Activated CD4-positive, alpha-beta memory T cell treated with anti-CD3 and anti-CD28 coated beads, Interleukin-2, amount 10 ng/mL, durations not matched to agents 7 days and 5 days (primary cell): ENCODE data around the gene DHRS13. TPM values are rescaled to one million over a fixed set of nuclear protein-coding genes. Genes with fewer than 3 reads are reported as not detected.
"Not testable (repeated sequence)": the region's sequence is repeated elsewhere in the genome, so short reads cannot be mapped to it uniquely, and the experiment has no call there.

Experiments used
- CTCF ChIA-PET: fragments of 350-600 bp; sonication (Branson Sonifier 250); formaldehyde crosslinking; loops from one replicate; lab custom pipeline; 2021; ENCODE audit warnings: antibody characterized with exemption, inconsistent platforms; lab: Charles Lee
- POLR2A ChIA-PET: fragments of 350-600 bp; sonication (Branson Sonifier 250); formaldehyde crosslinking; loops from one replicate; lab custom pipeline; 2021; ENCODE audit warnings: antibody characterized with exemption; lab: Charles Lee
- DNase-seq: peaks from one replicate; pipeline ENCODE4 v3.0.0-alpha.2; 2020
- H3K27ac Mint-ChIP-seq: one replicate; pipeline ENCODE4 v1.8.0; 2021; ENCODE audit warnings: mild to moderate bottlenecking, mixed read lengths
- H3K27me3 Mint-ChIP-seq: one replicate; pipeline ENCODE4 v1.8.0; 2021; ENCODE audit warnings: mixed read lengths
- H3K36me3 Mint-ChIP-seq: one replicate; pipeline ENCODE4 v1.8.0; 2021; ENCODE audit warnings: low read depth, mixed read lengths
- H3K4me1 Mint-ChIP-seq: one replicate; pipeline ENCODE4 v1.8.0; 2021; ENCODE audit warnings: mixed read lengths
- H3K4me3 Mint-ChIP-seq: one replicate; pipeline ENCODE4 v1.8.0; 2021; ENCODE audit warnings: mild to moderate bottlenecking, mixed read lengths
- H3K9me3 Mint-ChIP-seq: one replicate; pipeline ENCODE4 v1.8.0; 2021; ENCODE audit warnings: mixed read lengths
- total RNA-seq, 2 experiments: library from RNA; stranded (reverse); gene quantifications; one replicate each; pipeline ENCODE4 v1.2.3, GENCODE V29; 2021

Gene DHRS13
- total RNA-seq, 2 experiments from 2014 or later, result 25.2 to 25.7 TPM

- no peak overlapping the region for H3K4me3 Mint-ChIP-seq
- ChIA-PET POLR2A (interaction anchor here (2.2 kb wide), 1 partner anchor 14 kb away, joined by 6 read pairs; no protein-coding TSS in a partner anchor), CTCF (interaction anchor here (0.6 to 2.6 kb wide), 4 partner anchors 31 to 168 kb away, joined by 3 to 11 read pairs (median 6); no protein-coding TSS in a partner anchor)
- no peaks in the 10 kb centered on the region for H3K27me3 Mint-ChIP-seq
- no peak for DNase-seq
- no peak overlapping the region for H3K27ac Mint-ChIP-seq
- H3K9me3 Mint-ChIP-seq, result no peaks in the 10 kb centered on the region
- peaks cover 57% of the 10 kb centered on the region for H3K36me3 Mint-ChIP-seq
- peaks cover 17% of the 10 kb centered on the region for H3K4me1 Mint-ChIP-seq
Measured at GRCh38 chr17:28878981-28879380, 23.9 kb downstream of the DHRS13 start.

GRCh38 chr17:28878158-28878910 lies 24.5 kb downstream of the DHRS13 start:
- H3K27ac Mint-ChIP-seq, result no peak overlapping the region

GRCh38 chr17:28877150-28877711 lies 25.6 kb downstream of the DHRS13 start:
- ChIA-PET CTCF (interaction anchor here (2.6 kb wide), 1 partner anchor 113 kb away, joined by 11 read pairs; no protein-coding TSS in a partner anchor), POLR2A (interaction anchor here (1.4 to 2.2 kb wide), 3 partner anchors 13 to 21 kb away, joined by 3 to 6 read pairs (median 4); partner anchors contain the start of gene FLOT2)
- not testable (repeated sequence) for H3K9me3 Mint-ChIP-seq, H3K4me3 Mint-ChIP-seq, DNase-seq, H3K27ac Mint-ChIP-seq, H3K27me3 Mint-ChIP-seq
- Mint-ChIP-seq H3K4me1 (peaks cover 18% of the 10 kb centered on the region), H3K36me3 (peaks cover 45% of the 10 kb centered on the region)

More at GRCh38 chr17:28878158-28878910, 24.5 kb downstream of the DHRS13 start:
- CTCF ChIA-PET, result interaction anchor here (0.6 to 2.6 kb wide), 3 partner anchors 114 to 168 kb away, joined by 3 to 11 read pairs (median 8); no protein-coding TSS in a partner anchor
- DNase-seq, result no peak
- Mint-ChIP-seq H3K27me3 (no peaks in the 10 kb centered on the region), H3K4me1 (peaks cover 17% of the 10 kb centered on the region), H3K36me3 (peaks cover 55% of the 10 kb centered on the region), H3K9me3 (no peaks in the 10 kb centered on the region), H3K4me3 (no peak overlapping the region)
- POLR2A ChIA-PET, result interaction anchor here (1.4 to 2.2 kb wide), 2 partner anchors 14 to 19 kb away, joined by 4 to 6 read pairs; partner anchors contain the start of gene FLOT2

GRCh38 chr17:28875848-28876550 lies 26.9 kb downstream of the DHRS13 start:
- Mint-ChIP-seq H3K27ac (no peak overlapping the region), H3K36me3 (peaks cover 33% of the 10 kb centered on the region), H3K4me3 (no peak overlapping the region), H3K9me3 (no peaks in the 10 kb centered on the region), H3K27me3 (no peaks in the 10 kb centered on the region), H3K4me1 (peaks cover 28% of the 10 kb centered on the region)
- ChIA-PET POLR2A (interaction anchor here (1.5 kb wide), 1 partner anchor 12 kb away, joined by 3 read pairs; no protein-coding TSS in a partner anchor), CTCF (no interaction called here)
- DNase-seq, result no peak

- DNase-seq, result no peak
- peaks cover 20% of the 10 kb centered on the region for H3K36me3 Mint-ChIP-seq
- no peak overlapping the region for H3K27ac Mint-ChIP-seq
- no peaks in the 10 kb centered on the region for H3K9me3 Mint-ChIP-seq
- no peak overlapping the region for H3K4me3 Mint-ChIP-seq
- H3K4me1 Mint-ChIP-seq, result peaks cover 30% of the 10 kb centered on the region
- no peaks in the 10 kb centered on the region for H3K27me3 Mint-ChIP-seq
- ChIA-PET CTCF (no interaction called here), POLR2A (interaction anchor here (0.7 kb wide), 1 partner anchor 33 kb away, joined by 3 read pairs; the partner anchor contains the start of gene FAM222B)
Measured at GRCh38 chr17:28874750-28875149, 28.1 kb downstream of the DHRS13 start.

GRCh38 chr17:28873839-28874238 lies 29.0 kb downstream of the DHRS13 start:
- Mint-ChIP-seq H3K4me3 (no peak overlapping the region), H3K36me3 (peaks cover 12% of the 10 kb centered on the region), H3K4me1 (peaks cover 30% of the 10 kb centered on the region), H3K9me3 (no peaks in the 10 kb centered on the region), H3K27me3 (no peaks in the 10 kb centered on the region), H3K27ac (no peak overlapping the region)
- POLR2A ChIA-PET, result interaction anchor here (0.8 kb wide), 1 partner anchor 24 kb away, joined by 3 read pairs; no protein-coding TSS in a partner anchor
- CTCF ChIA-PET, result no interaction called here
- DNase-seq, result no peak

- Mint-ChIP-seq H3K4me1 (peaks cover 21% of the 10 kb centered on the region), H3K27ac (peak overlapping the region; percentile 89), H3K36me3 (no peaks in the 10 kb centered on the region), H3K27me3 (no peaks in the 10 kb centered on the region), H3K4me3 (no peak overlapping the region), H3K9me3 (no peaks in the 10 kb centered on the region)
- POLR2A ChIA-PET, result interaction anchor here (0.6 to 2.8 kb wide), 16 partner anchors 9 to 275 kb away, joined by 3 to 19 read pairs (median 4); partner anchors contain the start of genes DHRS13, FAM222B, PHF12 and TLCD1
- CTCF ChIA-PET, result interaction anchor here (0.9 to 2.0 kb wide), 9 partner anchors 12 to 144 kb away, joined by 4 to 11 read pairs (median 5); partner anchors contain the start of genes DHRS13, FAM222B and FLOT2
- peak; percentile 67 for DNase-seq
Measured at GRCh38 chr17:28871056-28871579, 31.8 kb downstream of the DHRS13 start.

- H3K4me1 Mint-ChIP-seq, result peaks cover 21% of the 10 kb centered on the region
- H3K36me3 Mint-ChIP-seq, result no peaks in the 10 kb centered on the region
Measured at GRCh38 chr17:28867276-28867675, 35.6 kb downstream of the DHRS13 start.

GRCh38 chr17:28865946-28866752 lies 36.7 kb downstream of the DHRS13 start:
- ChIA-PET POLR2A (no interaction called here), CTCF (interaction anchor here (0.7 to 1.1 kb wide), 2 partner anchors 35 to 36 kb away, joined by 3 to 4 read pairs; partner anchors contain the start of gene DHRS13)
- no peak for DNase-seq
- H3K27me3 Mint-ChIP-seq, result no peaks in the 10 kb centered on the region
- no peaks in the 10 kb centered on the region for H3K9me3 Mint-ChIP-seq
- H3K4me1 Mint-ChIP-seq, result peaks cover 13% of the 10 kb centered on the region
- H3K27ac Mint-ChIP-seq, result peak overlapping the region; percentile 23
- H3K4me3 Mint-ChIP-seq, result no peak overlapping the region
- H3K36me3 Mint-ChIP-seq, result peaks cover 4% of the 10 kb centered on the region

More at GRCh38 chr17:28867276-28867675, 35.6 kb downstream of the DHRS13 start:
- Mint-ChIP-seq H3K27me3 (no peaks in the 10 kb centered on the region), H3K9me3 (no peaks in the 10 kb centered on the region), H3K27ac (no peak overlapping the region), H3K4me3 (no peak overlapping the region)
- CTCF ChIA-PET, result interaction anchor here (0.7 to 1.1 kb wide), 2 partner anchors 35 to 36 kb away, joined by 3 to 4 read pairs; partner anchors contain the start of gene DHRS13
- POLR2A ChIA-PET, result no interaction called here
- DNase-seq, result no peak

- DNase-seq, result no peak
- H3K9me3 Mint-ChIP-seq, result no peaks in the 10 kb centered on the region
- POLR2A ChIA-PET, result interaction anchor here (1.2 kb wide), 1 partner anchor 11 kb away, joined by 3 read pairs; no protein-coding TSS in a partner anchor
- peaks cover 9% of the 10 kb centered on the region for H3K4me1 Mint-ChIP-seq
- CTCF ChIA-PET, result no interaction called here
- no peak overlapping the region for H3K4me3 Mint-ChIP-seq
- H3K36me3 Mint-ChIP-seq, result peaks cover 11% of the 10 kb centered on the region
- no peaks in the 10 kb centered on the region for H3K27me3 Mint-ChIP-seq
- H3K27ac Mint-ChIP-seq, result no peak overlapping the region
Measured at GRCh38 chr17:28864991-28865849, 37.7 kb downstream of the DHRS13 start.

- Mint-ChIP-seq H3K27ac (no peak overlapping the region), H3K4me1 (peaks cover 9% of the 10 kb centered on the region), H3K36me3 (peaks cover 13% of the 10 kb centered on the region), H3K27me3 (no peaks in the 10 kb centered on the region), H3K4me3 (no peak overlapping the region), H3K9me3 (no peaks in the 10 kb centered on the region)
- DNase-seq, result no peak
- ChIA-PET POLR2A (interaction anchor here (1.2 kb wide), 1 partner anchor 12 kb away, joined by 3 read pairs; no protein-coding TSS in a partner anchor), CTCF (no interaction called here)
Measured at GRCh38 chr17:28863953-28864352, 38.9 kb downstream of the DHRS13 start.
